Glutamatergic neuron (in vitro differentiated cells): ENCODE measurements around the gene IL12RB2. TPM values are rescaled to one million over a fixed set of nuclear protein-coding genes. Genes with fewer than 3 reads are reported as not detected.

ENCODE experiments used
- DNase-seq: peaks from one replicate; pipeline ENCODE4 v3.0.0; 2022
- H3K27ac Mint-ChIP-seq: one replicate; pipeline ENCODE4 v1.8.0; 2020; ENCODE audit warnings: mild to moderate bottlenecking, mixed read lengths, inconsistent platforms; ENCODE audit not compliant: unreplicated experiment
- H3K27me3 Mint-ChIP-seq: one replicate; pipeline ENCODE4 v1.8.0; 2020; ENCODE audit warnings: mild to moderate bottlenecking, moderate library complexity, mixed read lengths, inconsistent platforms; ENCODE audit not compliant: unreplicated experiment
- H3K36me3 Mint-ChIP-seq: one replicate; pipeline ENCODE4 v1.8.0; 2020; ENCODE audit warnings: mild to moderate bottlenecking, mixed read lengths, inconsistent platforms; ENCODE audit not compliant: unreplicated experiment
- H3K4me1 Mint-ChIP-seq: one replicate; pipeline ENCODE4 v1.8.0; 2020; ENCODE audit warnings: mild to moderate bottlenecking, low read depth, mixed read lengths, inconsistent platforms; ENCODE audit not compliant: unreplicated experiment
- H3K4me3 Mint-ChIP-seq: one replicate; pipeline ENCODE4 v1.8.0; 2020; ENCODE audit warnings: mild to moderate bottlenecking, mixed read lengths, inconsistent platforms; ENCODE audit not compliant: unreplicated experiment
- H3K9me3 Mint-ChIP-seq: one replicate; pipeline ENCODE4 v1.8.0; 2020; ENCODE audit warnings: mild to moderate bottlenecking, moderate library complexity, mixed read lengths, inconsistent platforms; ENCODE audit not compliant: unreplicated experiment
- total RNA-seq: library from RNA; stranded (reverse); fragmentation: NEBNext Ultra II Directional; extraction: Animal tissue kit (Norgen Biotek cat#: 25700); gene quantifications from one replicate; pipeline ENCODE4 v1.2.1, GENCODE V29; 2021; ENCODE audit not compliant: unreplicated experiment
- TF ChIP-seq, protein P1 (sequence below): fragments of 200-600 bp; sonication (generic); IDR thresholded peaks from one replicate; pipeline ENCODE4 v1.5.0; 2021; ENCODE audit not compliant: partially characterized antibody, unreplicated experiment

Gene IL12RB2
- total RNA-seq, 1 donor from 2014 or later, result not detected

- Mint-ChIP-seq H3K4me3 (no peak overlapping the region), H3K27ac (no peak overlapping the region), H3K4me1 (no peaks in the 10 kb centered on the region), H3K27me3 (no peaks in the 10 kb centered on the region), H3K9me3 (no peaks in the 10 kb centered on the region), H3K36me3 (no peaks in the 10 kb centered on the region)
- no peak for DNase-seq
- TF ChIP-seq, protein P1, sequence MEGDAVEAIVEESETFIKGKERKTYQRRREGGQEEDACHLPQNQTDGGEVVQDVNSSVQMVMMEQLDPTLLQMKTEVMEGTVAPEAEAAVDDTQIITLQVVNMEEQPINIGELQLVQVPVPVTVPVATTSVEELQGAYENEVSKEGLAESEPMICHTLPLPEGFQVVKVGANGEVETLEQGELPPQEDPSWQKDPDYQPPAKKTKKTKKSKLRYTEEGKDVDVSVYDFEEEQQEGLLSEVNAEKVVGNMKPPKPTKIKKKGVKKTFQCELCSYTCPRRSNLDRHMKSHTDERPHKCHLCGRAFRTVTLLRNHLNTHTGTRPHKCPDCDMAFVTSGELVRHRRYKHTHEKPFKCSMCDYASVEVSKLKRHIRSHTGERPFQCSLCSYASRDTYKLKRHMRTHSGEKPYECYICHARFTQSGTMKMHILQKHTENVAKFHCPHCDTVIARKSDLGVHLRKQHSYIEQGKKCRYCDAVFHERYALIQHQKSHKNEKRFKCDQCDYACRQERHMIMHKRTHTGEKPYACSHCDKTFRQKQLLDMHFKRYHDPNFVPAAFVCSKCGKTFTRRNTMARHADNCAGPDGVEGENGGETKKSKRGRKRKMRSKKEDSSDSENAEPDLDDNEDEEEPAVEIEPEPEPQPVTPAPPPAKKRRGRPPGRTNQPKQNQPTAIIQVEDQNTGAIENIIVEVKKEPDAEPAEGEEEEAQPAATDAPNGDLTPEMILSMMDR, result no peak
Observed at GRCh38 chr1:67338642-67339041, 31.0 kb downstream of the IL12RB2 start.

GRCh38 chr1:67339623-67340343 lies 32.1 kb downstream of the IL12RB2 start:
- Mint-ChIP-seq H3K9me3 (no peaks in the 10 kb centered on the region), H3K27ac (no peak overlapping the region), H3K27me3 (no peaks in the 10 kb centered on the region), H3K36me3 (no peaks in the 10 kb centered on the region), H3K4me1 (no peaks in the 10 kb centered on the region), H3K4me3 (no peak overlapping the region)
- TF ChIP-seq, protein P1, result no peak
- DNase-seq, result no peak

- Mint-ChIP-seq H3K36me3 (no peaks in the 10 kb centered on the region), H3K9me3 (no peaks in the 10 kb centered on the region), H3K27me3 (no peaks in the 10 kb centered on the region), H3K4me1 (no peaks in the 10 kb centered on the region), H3K27ac (no peak overlapping the region), H3K4me3 (no peak overlapping the region)
- no peak for DNase-seq
- TF ChIP-seq, protein P1, result no peak
Observed at GRCh38 chr1:67342076-67342890, 34.6 kb downstream of the IL12RB2 start.

DNA sequence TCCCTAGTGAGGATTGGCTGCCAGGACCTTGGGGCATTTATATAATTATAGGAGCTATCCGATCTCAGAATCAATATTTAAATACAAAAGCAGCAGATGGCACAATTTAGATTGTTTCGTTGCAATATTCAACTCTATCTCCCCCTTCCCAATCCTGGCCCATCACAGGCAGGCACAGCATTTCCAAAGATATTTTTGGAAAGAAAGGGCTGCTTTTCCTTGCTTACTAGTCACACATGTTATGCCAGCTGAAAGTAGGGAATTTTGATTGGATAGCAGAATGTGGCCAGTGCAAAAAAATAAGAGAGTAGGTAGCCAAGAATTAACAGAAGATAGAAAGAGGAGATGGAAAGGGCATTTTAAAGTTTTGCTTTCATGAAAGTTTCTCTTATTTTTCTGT lies 37.9 kb downstream of the IL12RB2 start:
- Mint-ChIP-seq H3K9me3 (no peaks in the 10 kb centered on the region), H3K4me3 (no peak overlapping the region), H3K36me3 (no peaks in the 10 kb centered on the region), H3K27me3 (no peaks in the 10 kb centered on the region), H3K4me1 (no peaks in the 10 kb centered on the region), H3K27ac (no peak overlapping the region)
- no peak for DNase-seq
- TF ChIP-seq, protein P1, result no peak

- TF ChIP-seq, protein P1, result no peak
- no peak for DNase-seq
- Mint-ChIP-seq H3K36me3 (no peaks in the 10 kb centered on the region), H3K4me3 (no peak overlapping the region), H3K9me3 (no peaks in the 10 kb centered on the region), H3K4me1 (no peaks in the 10 kb centered on the region), H3K27ac (no peak overlapping the region), H3K27me3 (no peaks in the 10 kb centered on the region)
Observed at GRCh38 chr1:67346982-67347381, 39.3 kb downstream of the IL12RB2 start.
